ENCODE data around the gene VAV2.

VAV2 gene

DNA sequence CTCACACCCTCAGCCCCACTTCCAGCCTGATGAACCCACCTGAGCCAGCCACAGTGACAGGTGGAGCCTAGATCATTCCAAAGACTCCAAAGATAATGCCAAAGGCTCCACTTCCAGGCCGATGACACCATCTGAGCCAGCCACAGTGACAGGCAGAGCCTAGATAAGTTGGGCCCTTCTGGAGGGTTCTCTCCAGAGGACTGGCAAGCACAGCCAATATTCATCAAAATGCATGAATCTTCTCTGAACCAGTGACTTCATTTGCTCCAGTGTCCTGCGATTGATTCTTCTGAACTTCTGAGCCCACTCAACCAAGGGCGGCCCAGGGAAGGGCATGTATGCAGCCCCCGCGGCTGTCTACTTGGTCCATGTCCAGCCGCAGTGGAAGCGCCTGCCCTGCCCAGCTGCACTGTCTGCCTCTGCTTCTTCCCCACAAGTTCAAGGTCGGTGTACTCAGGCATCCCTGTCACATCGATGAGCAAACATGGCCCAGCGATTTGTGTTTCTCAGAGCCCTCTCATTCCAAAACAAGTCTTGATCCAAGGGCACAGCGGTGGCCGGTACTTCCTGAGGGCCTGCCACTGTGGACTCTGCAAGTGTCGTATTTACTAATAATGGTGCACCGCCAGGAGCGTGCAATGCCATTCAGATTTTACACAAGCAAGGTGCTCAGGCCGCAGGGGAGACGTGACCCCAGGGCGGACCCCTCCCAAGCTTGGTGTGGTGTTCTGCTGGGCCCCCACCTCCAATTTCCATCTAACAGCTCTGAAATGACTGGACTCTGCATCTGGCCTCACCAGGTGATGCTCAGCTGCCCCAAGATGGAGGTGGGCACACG is 107.0 kb downstream of the VAV2 start:
- Histone ChIP-seq H3K4me3 (ENCODE audit: low read depth, low read length) (no peak overlapping the region), H3K27ac (ENCODE audit: low read depth, low read length) (no peak overlapping the region), H3K79me2 (ENCODE audit: control insufficient read depth, insufficient read depth, low read length, unreplicated experiment) (peaks cover 2% of the 10 kb centered on the region), H3K27me3 (ENCODE audit: insufficient read depth, low read length) (no peaks in the 10 kb centered on the region), H3K4me1 (ENCODE audit: control insufficient read depth, insufficient read depth, low read length, unreplicated experiment) (peaks cover 7% of the 10 kb centered on the region), H3K36me3 (ENCODE audit: insufficient read depth, low read length) (no peaks in the 10 kb centered on the region), H2AFZ (ENCODE audit: low read length, unreplicated experiment) (no peak overlapping the region)

DNA sequence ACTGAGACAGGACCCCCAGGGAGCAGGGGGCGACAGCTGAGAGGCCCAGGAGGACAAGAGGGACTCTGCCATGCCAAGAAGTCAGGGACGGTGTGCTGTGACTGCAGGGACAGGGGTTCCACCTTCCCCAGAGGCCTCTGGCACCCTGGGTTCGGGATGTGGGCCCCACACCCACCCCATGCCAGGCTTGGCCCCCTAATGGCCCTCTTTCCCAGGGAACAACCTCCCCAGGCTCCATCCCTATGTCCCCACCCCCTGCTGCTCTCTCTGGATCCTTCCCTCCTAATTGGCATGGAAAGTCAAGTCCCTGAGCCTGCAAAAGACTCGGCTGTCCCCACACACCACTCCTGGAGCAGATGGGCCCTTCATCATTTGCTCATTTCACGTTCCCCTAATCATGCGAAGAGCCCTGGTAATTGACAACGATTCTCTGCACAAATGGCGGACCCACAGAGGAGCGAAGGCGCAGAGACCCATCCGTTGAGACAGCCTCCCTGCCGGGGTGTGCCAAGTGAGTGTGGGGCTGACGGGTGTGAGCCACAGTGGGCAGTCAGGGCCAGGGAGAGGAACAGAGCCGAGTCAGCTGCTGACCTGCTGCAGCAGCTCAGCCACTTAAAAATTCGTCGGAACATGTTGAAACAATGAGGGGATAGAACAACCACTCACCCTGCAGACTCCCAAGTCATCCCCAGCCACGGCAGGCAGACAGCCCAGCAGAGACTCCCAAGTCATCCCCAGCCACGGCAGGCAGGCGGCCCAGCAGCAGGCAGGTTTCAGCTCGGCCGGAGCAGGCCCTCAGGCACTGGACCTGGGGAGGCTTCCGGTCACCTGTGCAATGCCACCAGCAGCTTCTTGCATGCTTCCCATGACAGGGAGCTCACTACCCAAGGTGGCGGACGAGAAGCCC is 109.0 kb downstream of the VAV2 start:
- H3K79me2 ChIP-seq (ENCODE audit: control insufficient read depth, insufficient read depth, low read length, unreplicated experiment), result peaks cover 3% of the 10 kb centered on the region

DNA sequence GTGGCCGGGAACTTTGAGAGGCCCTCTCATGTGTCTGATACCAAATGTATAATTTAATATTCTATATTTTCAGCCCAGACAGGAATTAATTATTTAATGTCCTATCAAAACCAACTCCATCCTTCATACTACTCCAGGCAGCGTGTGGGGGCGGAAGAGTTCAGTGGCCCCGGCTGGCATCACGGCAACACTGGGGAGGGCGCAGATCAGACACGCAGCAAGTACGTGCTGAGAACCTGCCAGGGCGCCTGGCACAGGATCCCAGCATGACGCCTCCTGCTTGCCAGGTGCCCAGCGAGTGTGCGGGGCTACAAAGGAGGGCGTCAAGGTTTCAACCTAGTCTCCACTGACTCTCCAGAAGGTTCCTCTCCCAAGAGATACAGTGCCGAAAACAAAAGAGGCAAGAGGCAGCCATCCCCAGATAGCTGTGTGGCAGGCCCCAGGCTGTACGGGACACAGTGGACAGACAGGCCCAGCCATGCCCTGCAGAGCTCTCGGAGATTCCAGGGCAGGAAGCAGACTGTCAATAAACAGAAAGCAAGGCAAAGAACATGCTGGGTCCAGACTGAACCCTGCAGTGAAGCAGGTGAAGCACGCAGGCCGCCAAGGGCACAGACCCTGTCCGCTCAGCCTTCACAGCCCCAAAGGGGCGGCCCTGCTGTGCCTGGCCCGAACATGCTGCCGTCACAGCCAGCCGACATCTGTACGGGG is 110.3 kb downstream of the VAV2 start:
- Histone ChIP-seq H3K27me3 (ENCODE audit: insufficient read depth, low read length) (no peaks in the 10 kb centered on the region), H2AFZ (ENCODE audit: low read length, unreplicated experiment) (no peak overlapping the region), H3K4me1 (ENCODE audit: control insufficient read depth, insufficient read depth, low read length, unreplicated experiment) (no peaks in the 10 kb centered on the region), H3K79me2 (ENCODE audit: control insufficient read depth, insufficient read depth, low read length, unreplicated experiment) (peaks cover 3% of the 10 kb centered on the region), H3K4me3 (ENCODE audit: low read depth, low read length) (no peak overlapping the region), H3K36me3 (ENCODE audit: insufficient read depth, low read length) (no peaks in the 10 kb centered on the region), H3K27ac (ENCODE audit: low read depth, low read length) (no peak overlapping the region)

More for the DNA sequence above, 109.0 kb downstream of the VAV2 start:
- H2AFZ ChIP-seq (ENCODE audit: low read length, unreplicated experiment), result no peak overlapping the region
- H3K4me1 ChIP-seq (ENCODE audit: control insufficient read depth, insufficient read depth, low read length, unreplicated experiment), result no peaks in the 10 kb centered on the region
- no peaks in the 10 kb centered on the region for H3K27me3 ChIP-seq (ENCODE audit: insufficient read depth, low read length)
- no peaks in the 10 kb centered on the region for H3K36me3 ChIP-seq (ENCODE audit: insufficient read depth, low read length)
- H3K27ac ChIP-seq (ENCODE audit: low read depth, low read length), result no peak overlapping the region
- no peak overlapping the region for H3K4me3 ChIP-seq (ENCODE audit: low read depth, low read length)

DNA sequence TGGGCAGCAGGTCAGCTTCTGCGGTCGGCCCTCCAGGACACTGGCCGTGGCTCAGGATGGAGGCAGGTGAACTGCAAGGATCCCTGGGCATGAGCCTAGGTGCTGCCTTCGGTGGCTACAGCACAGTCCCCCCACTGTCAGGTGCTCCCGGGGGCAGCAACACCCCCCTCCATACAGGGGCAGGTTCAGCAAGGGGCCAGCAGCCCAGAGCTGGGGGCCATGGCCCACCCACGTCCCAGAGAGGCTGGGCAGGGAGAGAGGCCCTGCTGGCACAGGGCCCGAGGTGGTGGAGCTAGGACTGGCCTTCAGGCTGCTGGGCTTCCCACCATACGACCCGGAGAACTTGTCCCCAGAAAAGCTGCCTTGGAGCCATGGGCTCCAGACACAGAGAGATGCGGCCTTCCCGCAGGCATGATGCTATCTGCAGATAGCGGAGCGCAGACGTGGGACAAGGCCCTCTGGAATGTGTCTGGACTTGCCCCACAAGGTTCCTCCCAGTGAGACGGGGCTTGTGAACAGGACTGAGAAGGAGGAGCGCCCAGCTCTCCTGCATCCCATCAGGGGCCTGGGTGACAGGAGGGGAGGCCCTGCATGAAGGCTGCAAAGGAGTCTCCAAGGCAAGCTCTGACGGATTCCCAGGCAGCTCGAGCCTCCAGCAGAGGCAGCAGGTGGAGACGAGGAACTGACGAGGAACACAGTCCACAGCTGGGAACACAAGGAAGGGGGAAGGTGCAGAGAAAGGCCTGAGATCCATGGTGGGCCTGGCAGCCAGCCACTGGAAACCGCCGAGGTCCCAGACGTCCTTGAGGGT is 111.1 kb downstream of the VAV2 start:
- Histone ChIP-seq H3K4me1 (ENCODE audit: control insufficient read depth, insufficient read depth, low read length, unreplicated experiment) (peaks cover under 1% of the 10 kb centered on the region), H3K79me2 (ENCODE audit: control insufficient read depth, insufficient read depth, low read length, unreplicated experiment) (peaks cover 3% of the 10 kb centered on the region), H3K27me3 (ENCODE audit: insufficient read depth, low read length) (no peaks in the 10 kb centered on the region), H3K27ac (ENCODE audit: low read depth, low read length) (no peak overlapping the region), H3K4me3 (ENCODE audit: low read depth, low read length) (no peak overlapping the region), H2AFZ (ENCODE audit: low read length, unreplicated experiment) (no peak overlapping the region), H3K36me3 (ENCODE audit: insufficient read depth, low read length) (no peaks in the 10 kb centered on the region)

DNA sequence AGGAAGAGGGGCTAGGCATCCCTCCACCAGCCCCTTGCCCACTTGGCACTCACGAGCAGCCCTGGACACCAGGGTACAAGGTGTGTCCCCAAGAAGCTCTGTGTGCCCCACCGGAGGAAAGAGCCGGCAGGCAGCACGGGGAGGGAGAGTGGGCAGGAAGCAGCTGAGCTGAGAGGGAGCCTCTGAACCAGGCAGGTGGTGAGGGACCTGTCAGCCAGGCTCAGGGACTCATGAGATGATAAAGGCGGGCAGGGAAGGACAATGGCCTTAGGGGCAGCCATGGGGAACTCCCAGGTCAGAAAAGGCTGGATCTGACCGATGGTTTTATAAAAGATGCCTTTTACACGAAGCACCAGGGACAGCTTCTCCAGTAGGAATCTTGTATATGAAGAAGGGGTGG is 112.0 kb downstream of the VAV2 start:
- H3K4me1 ChIP-seq (ENCODE audit: control insufficient read depth, insufficient read depth, low read length, unreplicated experiment), result peaks cover 5% of the 10 kb centered on the region
- no peak overlapping the region for H3K27ac ChIP-seq (ENCODE audit: low read depth, low read length)
- no peaks in the 10 kb centered on the region for H3K27me3 ChIP-seq (ENCODE audit: insufficient read depth, low read length)
- H3K79me2 ChIP-seq (ENCODE audit: control insufficient read depth, insufficient read depth, low read length, unreplicated experiment), result peaks cover 3% of the 10 kb centered on the region
- H2AFZ ChIP-seq (ENCODE audit: low read length, unreplicated experiment), result no peak overlapping the region
- no peaks in the 10 kb centered on the region for H3K36me3 ChIP-seq (ENCODE audit: insufficient read depth, low read length)
- H3K4me3 ChIP-seq (ENCODE audit: low read depth, low read length), result no peak overlapping the region

DNA sequence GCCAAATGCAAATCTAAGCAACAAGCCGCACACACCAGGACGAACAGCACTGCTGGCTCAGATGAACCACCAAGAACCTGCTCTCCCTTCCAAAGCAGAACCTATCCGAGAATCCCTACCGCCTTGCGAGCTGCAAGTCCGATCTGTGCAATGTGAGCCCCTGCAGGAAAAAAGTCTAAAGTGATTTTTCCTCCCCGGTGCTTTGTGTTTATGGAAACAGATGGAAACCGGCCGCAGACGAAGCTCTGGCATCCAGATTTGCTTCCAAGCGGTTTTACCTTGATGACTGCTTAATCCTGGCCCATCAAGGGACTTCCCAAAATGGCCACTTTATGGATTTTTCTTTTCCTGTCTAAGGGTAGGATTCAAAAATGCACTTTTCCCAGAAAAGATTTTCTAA is 112.5 kb downstream of the VAV2 start:
- no peaks in the 10 kb centered on the region for H3K36me3 ChIP-seq (ENCODE audit: insufficient read depth, low read length)
- H3K79me2 ChIP-seq (ENCODE audit: control insufficient read depth, insufficient read depth, low read length, unreplicated experiment), result peaks cover 3% of the 10 kb centered on the region
- no peaks in the 10 kb centered on the region for H3K27me3 ChIP-seq (ENCODE audit: insufficient read depth, low read length)
- peaks cover 6% of the 10 kb centered on the region for H3K4me1 ChIP-seq (ENCODE audit: control insufficient read depth, insufficient read depth, low read length, unreplicated experiment)
- no peak overlapping the region for H2AFZ ChIP-seq (ENCODE audit: low read length, unreplicated experiment)
- no peak overlapping the region for H3K27ac ChIP-seq (ENCODE audit: low read depth, low read length)
- no peak overlapping the region for H3K4me3 ChIP-seq (ENCODE audit: low read depth, low read length)

DNA sequence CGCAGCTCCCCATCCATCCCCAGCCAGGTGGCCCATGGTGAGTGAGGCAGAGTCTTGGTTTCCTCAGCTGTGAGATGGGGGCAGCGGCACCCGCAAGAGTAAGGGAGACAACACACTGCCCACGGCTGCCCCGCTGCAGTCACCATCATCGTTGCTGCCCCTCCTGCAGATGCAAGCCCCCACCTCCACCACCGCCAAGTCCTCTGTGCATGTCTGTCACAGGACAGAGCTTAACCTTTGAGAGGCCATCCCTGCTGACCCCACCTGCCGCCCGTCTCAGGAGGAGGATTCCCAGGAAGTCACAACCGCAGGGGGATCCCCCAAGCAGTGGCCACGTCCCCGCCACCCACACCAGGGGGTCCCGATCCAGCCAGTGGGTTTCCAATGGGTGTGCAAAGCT is 113.7 kb downstream of the VAV2 start:
- H3K4me3 ChIP-seq (ENCODE audit: low read depth, low read length), result no peak overlapping the region
- peaks cover 18% of the 10 kb centered on the region for H3K4me1 ChIP-seq (ENCODE audit: control insufficient read depth, insufficient read depth, low read length, unreplicated experiment)
- no peak overlapping the region for H3K27ac ChIP-seq (ENCODE audit: low read depth, low read length)
- H3K79me2 ChIP-seq (ENCODE audit: control insufficient read depth, insufficient read depth, low read length, unreplicated experiment), result peaks cover 5% of the 10 kb centered on the region
- H3K36me3 ChIP-seq (ENCODE audit: insufficient read depth, low read length), result no peaks in the 10 kb centered on the region
- no peak overlapping the region for H2AFZ ChIP-seq (ENCODE audit: low read length, unreplicated experiment)
- H3K27me3 ChIP-seq (ENCODE audit: insufficient read depth, low read length), result no peaks in the 10 kb centered on the region

DNA sequence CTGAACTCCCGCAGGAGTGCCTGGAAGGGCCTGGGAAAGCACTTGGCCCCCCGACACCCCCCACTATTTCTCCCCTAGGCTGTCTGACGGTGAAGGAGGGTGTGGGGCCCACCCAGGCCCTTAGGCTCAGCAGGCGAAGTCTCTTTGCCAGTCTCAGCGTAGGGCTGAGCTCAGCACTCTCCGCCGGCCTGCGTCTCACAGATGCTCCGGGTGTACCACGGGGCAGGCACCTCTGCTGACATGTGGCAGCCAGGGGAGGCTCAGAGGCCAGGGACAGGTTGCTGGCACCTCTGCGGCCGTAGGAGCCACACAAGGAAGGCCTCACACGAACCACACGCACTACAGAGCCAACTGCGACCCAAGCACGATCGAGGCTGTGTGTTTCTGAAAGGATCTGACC is 114.2 kb downstream of the VAV2 start:
- H3K4me1 ChIP-seq (ENCODE audit: control insufficient read depth, insufficient read depth, low read length, unreplicated experiment), result peaks cover 18% of the 10 kb centered on the region
- H3K27me3 ChIP-seq (ENCODE audit: insufficient read depth, low read length), result no peaks in the 10 kb centered on the region
- peaks cover 9% of the 10 kb centered on the region for H3K79me2 ChIP-seq (ENCODE audit: control insufficient read depth, insufficient read depth, low read length, unreplicated experiment)
- no peak overlapping the region for H3K27ac ChIP-seq (ENCODE audit: low read depth, low read length)
- no peak overlapping the region for H3K4me3 ChIP-seq (ENCODE audit: low read depth, low read length)
- no peak overlapping the region for H2AFZ ChIP-seq (ENCODE audit: low read length, unreplicated experiment)
- no peaks in the 10 kb centered on the region for H3K36me3 ChIP-seq (ENCODE audit: insufficient read depth, low read length)

DNA sequence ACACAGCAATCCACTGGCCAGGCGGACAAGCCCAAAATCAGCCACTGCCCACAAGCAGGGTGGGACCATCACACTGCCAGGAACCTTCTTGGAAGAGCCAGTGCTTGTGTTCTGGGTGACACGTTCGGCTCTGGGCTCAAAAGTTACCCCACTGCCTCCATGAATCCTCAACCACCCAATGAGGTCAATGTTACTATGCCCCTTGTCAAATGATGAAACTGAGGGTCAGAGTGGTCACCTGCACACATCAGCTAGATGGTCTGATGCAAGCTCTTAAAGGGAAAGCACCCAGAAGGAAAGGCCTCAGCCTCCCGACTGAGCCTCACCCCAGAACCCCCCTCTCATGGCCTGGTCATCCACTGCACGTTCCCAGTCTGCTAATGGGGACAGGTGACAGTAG is 114.8 kb downstream of the VAV2 start:
- Histone ChIP-seq H3K79me2 (ENCODE audit: control insufficient read depth, insufficient read depth, low read length, unreplicated experiment) (peaks cover 9% of the 10 kb centered on the region), H3K4me3 (ENCODE audit: low read depth, low read length) (no peak overlapping the region), H3K27me3 (ENCODE audit: insufficient read depth, low read length) (no peaks in the 10 kb centered on the region), H3K4me1 (ENCODE audit: control insufficient read depth, insufficient read depth, low read length, unreplicated experiment) (peaks cover 18% of the 10 kb centered on the region), H3K27ac (ENCODE audit: low read depth, low read length) (no peak overlapping the region), H3K36me3 (ENCODE audit: insufficient read depth, low read length) (no peaks in the 10 kb centered on the region), H2AFZ (ENCODE audit: low read length, unreplicated experiment) (no peak overlapping the region)

DNA sequence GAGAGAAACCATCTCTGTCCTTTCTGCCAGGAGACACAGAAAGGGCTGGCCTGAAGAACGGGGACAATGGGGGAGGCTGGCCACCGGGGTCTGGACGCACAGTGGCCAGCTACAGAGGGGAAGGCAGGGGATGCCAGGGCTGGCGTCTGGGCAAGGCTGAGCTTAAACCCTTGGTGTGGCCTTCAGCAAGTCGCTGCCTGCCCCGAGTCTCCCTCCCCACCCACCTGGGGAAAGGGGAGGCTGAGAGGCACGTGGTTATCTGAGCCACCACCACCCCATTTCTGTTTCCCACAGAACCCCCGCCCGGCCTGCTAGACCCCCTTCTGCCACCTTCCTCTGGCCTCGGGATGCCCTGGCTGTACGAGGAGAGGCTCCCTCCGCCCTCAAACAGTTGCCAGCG is 115.3 kb downstream of the VAV2 start:
- H3K36me3 ChIP-seq (ENCODE audit: insufficient read depth, low read length), result no peaks in the 10 kb centered on the region
- no peak overlapping the region for H3K4me3 ChIP-seq (ENCODE audit: low read depth, low read length)
- no peak overlapping the region for H3K27ac ChIP-seq (ENCODE audit: low read depth, low read length)
- no peak overlapping the region for H2AFZ ChIP-seq (ENCODE audit: low read length, unreplicated experiment)
- H3K79me2 ChIP-seq (ENCODE audit: control insufficient read depth, insufficient read depth, low read length, unreplicated experiment), result peaks cover 9% of the 10 kb centered on the region
- H3K27me3 ChIP-seq (ENCODE audit: insufficient read depth, low read length), result no peaks in the 10 kb centered on the region
- peaks cover 18% of the 10 kb centered on the region for H3K4me1 ChIP-seq (ENCODE audit: control insufficient read depth, insufficient read depth, low read length, unreplicated experiment)
